CD4-positive, alpha-beta T cell treated with Interleukin-12 subunit alpha and Interleukin-12 subunit beta, for 1 hour (primary cell): Measurements from ENCODE around the gene E2F2.

Experiments used
- DNase-seq: peaks from one replicate; pipeline ENCODE4 v3.0.0-alpha.2; 2020

Gene E2F2

GRCh38 chr1:23562137-23562876 lies 31.3 kb upstream of the E2F2 start:
- DNase-seq: peak; percentile 33

GRCh38 chr1:23561813-23562100 lies 30.7 kb upstream of the E2F2 start:
- no peak for DNase-seq

- DNase-seq: no peak
Measured at GRCh38 chr1:23561076-23561812, 30.2 kb upstream of the E2F2 start.

GRCh38 chr1:23559985-23560741 lies 29.1 kb upstream of the E2F2 start:
- DNase-seq: no peak

- peak; percentile 90 for DNase-seq
Measured at GRCh38 chr1:23559136-23559984, 28.3 kb upstream of the E2F2 start, which contains the start of gene ID3. Gene ID3 (minus strand): TSS chr1:23559501. CDS start chr1:23559426, 75 bp downstream.

GRCh38 chr1:23558872-23559135 lies 27.8 kb upstream of the E2F2 start:
- DNase-seq: no peak

GRCh38 chr1:23558140-23558871 lies 27.3 kb upstream of the E2F2 start:
- DNase-seq: no peak

DNA sequence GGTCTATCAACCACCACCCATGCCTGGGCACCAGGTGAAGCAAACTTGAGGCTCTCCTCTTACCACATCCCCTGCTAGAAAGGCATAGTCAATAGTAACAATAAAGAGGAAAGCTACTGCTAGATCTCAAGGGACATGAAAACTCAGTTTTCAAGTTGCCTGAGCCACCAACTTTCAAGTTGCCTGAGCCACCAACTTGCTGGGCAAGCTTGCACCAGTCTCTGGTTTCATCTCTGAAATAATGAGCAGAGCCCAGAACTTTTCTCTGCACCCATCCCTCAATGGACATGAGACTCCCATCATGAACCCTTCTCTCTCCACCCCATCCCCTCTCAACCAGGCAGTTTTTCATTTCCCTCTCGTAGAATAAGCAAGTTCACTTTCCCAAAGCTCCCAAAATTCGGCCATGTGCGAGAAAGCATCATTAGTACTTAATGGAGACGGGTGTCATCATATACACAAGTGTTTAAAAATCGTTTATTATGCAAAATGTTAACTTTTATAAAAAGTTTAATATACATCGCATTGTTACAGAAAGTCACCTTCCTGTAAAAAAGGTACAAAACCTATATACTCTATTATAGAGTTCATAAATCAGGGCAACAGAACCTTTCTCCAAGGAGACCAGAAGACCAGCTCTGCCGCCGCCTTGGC lies 26.6 kb upstream of the E2F2 start:
- DNase-seq: no peak

DNA sequence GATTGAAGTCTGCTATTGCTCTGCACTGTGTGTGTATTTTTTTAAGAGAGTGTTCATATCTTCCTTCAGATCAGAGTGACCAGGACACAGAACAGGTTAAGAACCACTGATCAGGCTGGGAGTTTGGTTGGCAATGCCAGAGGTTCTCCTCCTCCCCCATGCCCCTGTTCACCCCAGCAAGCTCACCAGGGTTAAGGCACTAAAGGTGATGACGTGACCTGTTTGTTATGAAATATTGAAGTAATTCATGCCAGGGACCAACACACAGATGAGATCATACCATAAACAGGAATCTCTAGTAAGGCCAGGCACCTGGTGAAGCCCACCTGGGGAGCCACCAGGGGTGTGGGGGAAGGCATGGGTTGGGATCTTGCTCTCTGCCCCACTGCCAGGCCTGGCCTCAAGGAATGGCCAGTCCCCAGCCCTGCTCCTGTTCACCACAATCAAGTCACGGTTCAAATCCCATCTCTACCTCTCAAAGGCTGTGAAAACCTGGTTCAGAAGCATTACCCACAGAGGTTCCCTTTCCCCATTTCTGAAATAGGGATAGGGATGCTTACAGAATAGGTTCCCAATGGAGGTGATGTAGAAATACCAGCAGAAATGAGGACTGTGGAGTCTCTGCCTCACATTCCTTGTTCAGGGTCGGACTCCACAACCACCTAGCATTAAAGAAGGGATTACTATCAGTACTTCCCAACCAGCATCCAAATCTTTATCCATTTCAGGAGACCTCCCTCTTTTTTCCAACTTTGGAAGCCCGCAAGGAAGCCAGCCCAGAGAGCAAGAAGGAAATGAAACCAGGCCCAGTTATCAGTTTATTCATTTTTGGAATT lies 25.8 kb upstream of the E2F2 start:
- no peak for DNase-seq

GRCh38 chr1:23555986-23556634 lies 25.1 kb upstream of the E2F2 start:
- no peak for DNase-seq

GRCh38 chr1:23555270-23555985 lies 24.4 kb upstream of the E2F2 start:
- no peak for DNase-seq

- DNase-seq: peak; percentile 90
Measured at GRCh38 chr1:23554481-23555269, 23.6 kb upstream of the E2F2 start.

GRCh38 chr1:23554127-23554480 lies 23.1 kb upstream of the E2F2 start:
- no peak for DNase-seq

GRCh38 chr1:23553231-23554126 lies 22.4 kb upstream of the E2F2 start:
- DNase-seq: no peak

- DNase-seq: no peak
Measured at GRCh38 chr1:23551849-23552248, 20.8 kb upstream of the E2F2 start.

DNA sequence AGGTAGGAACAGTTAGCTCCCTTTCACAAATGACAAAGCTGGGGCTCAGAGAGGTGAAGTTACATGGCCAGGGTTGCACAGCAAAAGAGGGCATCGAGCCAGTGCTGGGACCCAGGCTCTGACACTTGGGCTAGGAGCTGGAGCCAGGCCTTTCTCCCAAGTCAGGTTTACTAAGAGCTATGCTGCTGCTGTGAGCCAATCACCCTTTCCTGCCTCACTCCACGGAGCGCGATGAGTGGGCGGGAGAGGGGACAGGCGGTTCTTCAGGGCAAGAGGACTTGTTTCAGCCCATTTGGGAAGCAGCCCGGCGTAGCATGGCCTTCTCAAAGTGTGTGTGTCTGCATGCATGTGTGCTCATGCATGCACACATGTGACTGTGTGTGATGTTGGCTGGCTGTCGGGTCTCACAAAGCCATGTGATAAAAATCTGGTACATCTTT lies 17.7 kb upstream of the E2F2 start:
- no peak for DNase-seq

DNA sequence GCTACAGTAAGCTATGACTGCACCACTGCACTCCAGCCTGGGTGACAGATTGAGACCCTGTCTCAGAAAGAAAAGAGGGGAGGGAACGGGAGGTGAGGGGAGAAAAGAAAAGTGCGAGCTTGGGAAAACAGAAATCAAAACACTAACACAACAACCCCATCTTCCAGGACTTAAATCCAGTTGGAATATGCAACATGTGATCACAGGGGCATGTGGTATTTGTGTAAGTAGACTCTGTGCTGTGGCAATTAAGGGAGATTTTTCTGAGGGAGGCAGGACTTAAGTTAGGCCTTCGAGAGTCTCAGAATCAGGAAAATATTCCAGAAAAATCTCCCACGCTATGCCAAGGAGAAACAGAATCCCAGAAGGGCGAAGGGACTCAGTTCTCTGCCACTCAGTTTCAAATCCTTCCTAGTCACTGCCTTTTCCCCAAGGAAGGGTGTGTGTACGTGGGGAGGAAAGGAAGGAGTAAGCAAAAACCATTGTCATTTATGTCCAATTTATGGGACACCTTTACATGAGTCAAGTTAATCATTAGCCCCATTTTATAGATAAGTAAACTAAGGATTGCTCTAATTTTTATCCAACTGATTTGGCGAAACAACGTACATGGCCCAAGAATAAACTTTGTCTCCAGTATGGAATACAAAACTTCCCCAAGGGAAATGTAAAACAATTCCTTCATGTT lies 16.0 kb upstream of the E2F2 start:
- no peak for DNase-seq
